Fibroblast of skin of right quadriceps (primary cell): ENCODE results near the gene SERPINB2.

Experiments used
- DNase-seq: peaks from one replicate; pipeline ENCODE4 v3.0.0-alpha.2; 2013

Gene SERPINB2, protein sequence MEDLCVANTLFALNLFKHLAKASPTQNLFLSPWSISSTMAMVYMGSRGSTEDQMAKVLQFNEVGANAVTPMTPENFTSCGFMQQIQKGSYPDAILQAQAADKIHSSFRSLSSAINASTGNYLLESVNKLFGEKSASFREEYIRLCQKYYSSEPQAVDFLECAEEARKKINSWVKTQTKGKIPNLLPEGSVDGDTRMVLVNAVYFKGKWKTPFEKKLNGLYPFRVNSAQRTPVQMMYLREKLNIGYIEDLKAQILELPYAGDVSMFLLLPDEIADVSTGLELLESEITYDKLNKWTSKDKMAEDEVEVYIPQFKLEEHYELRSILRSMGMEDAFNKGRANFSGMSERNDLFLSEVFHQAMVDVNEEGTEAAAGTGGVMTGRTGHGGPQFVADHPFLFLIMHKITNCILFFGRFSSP

DNA sequence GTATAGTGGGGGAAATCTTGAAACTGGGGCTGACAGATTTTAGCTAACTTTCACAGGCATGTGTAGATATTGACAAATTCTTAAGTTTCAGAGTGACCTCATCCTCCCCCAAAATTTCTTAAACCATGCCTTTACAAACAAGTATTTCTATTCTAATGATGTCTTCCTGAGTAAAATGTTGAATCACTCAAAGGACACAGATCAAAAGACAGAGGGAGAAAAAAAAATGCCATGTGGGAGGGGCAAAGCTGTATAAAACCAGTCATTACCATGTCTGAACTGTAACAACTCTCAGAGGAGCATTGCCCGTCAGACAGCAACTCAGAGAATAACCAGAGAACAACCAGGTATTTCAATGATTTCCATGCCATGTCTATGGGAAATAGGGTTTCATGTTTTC, at the start of gene SERPINB2:
TSS of gene SERPINB2 (plus strand) at position 282 of the 400 bp plus-strand sequence. CDS start 3,740 bp downstream, outside the sequence.
- peak; percentile 47 for DNase-seq

DNA sequence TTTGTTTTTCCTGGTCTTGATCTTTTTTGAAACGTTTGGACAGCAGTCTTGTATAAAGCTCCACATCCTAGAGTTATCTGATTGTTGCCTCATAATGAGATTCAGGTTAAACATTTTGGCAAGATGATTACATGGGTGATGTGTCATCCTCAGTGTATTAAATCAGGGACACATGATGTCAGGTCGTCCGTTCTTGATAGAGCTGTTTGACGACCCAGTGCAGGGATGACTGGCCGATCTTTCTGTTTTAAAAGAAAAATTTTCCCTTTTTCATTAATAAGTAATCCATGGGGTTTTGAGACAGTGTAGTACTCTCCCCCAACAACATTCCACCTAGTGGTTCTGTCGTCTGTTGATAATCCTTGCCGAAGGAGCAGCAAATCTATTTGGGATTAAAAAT, 44.5 kb upstream of the SERPINB2 start:
- DNase-seq: no peak

DNA sequence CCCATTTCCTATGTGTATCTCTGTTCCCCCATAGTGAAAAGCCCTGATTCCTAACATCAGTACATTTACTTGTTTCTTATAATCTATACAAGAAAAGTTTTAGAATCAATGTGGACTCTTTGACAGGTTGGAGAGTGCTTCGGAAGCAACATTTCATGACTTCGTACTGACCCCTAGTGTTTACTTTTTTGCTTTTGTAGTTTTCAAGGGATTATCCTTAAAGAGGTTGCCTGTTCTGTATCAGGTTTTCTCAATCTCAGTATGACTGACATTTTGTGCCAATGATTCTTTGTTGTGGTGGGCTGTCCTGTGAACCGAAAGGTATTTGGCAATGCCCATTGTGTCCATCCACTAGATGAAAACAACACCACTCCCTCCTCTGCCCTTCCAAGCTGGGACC, 43.3 kb upstream of the SERPINB2 start:
- DNase-seq: peak; percentile 56

DNA sequence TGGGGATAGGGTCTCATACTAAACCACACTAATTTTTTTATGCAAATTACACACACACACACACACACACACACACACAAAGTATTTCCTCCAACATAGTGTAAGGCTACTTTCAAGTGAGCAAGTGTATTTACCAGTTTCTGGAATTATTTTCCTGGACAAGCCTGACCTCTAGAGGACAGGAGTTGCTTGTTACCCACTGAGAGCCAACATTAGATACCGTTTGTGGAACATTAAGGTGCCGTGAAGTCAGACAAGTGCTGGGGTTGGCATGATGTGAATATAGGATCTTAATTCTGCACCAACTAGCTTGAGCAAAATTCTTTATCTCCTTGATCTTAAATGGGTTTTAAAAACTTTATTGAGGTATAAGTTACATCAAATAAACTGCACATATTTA, 39.3 kb upstream of the SERPINB2 start:
- peak; percentile 71 for DNase-seq

DNA sequence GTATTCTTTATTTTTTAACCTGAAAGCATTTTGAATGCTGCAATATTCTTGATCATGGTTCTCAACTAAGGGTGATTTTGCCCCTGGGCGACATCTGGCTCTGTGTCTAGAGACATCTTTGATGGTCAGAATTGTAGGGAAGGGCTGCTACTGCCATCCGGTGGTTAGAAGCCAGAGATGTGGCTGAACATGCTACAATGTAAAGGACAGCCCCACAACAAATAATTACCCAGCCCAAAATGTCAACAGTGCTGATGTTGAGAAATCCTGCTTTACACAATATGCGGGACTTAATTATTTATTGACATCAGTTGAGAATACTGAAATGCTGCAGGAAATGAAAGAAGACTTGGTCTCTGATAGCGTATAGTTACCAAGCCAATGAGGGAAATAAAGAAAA, 37.5 kb upstream of the SERPINB2 start:
- DNase-seq: peak; percentile 38

DNA sequence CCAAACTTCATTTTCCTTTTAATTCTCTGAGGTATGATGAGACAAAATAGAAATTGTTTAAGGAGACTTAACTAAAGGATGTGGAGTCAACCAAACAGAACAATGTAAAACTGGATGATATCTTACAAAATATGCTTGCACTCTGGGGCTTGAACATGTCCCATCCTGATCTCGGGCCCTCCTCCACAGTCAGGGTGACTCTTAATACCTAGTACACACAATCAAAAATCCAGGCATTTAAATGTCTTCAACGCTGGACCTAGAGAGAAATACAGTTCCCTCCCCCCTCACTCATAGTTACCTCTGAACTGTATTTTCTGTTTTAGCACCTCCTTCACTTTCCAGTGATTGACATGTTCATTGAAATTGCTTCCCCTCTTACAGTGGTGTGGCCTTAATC, 36.9 kb upstream of the SERPINB2 start:
- no peak for DNase-seq

DNA sequence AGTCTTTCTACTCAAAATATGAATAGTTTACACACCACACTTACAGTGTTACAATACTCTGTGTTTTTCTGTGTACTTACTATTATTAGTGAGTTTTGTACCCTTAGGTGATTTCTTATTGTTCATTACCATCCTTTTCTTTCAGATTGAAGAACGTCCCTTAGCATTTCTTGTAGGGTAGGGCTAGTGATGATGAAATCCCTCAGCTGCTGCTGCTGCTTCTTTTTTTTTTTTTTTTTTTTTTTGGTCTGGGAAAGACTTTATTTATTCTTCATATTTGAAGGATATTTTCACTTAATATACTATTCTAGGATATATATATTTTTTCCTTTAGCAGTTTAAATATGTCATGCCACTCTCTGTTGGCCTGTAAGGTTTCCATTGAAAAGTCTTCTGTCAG, 29.0 kb upstream of the SERPINB2 start:
- no peak for DNase-seq

DNA sequence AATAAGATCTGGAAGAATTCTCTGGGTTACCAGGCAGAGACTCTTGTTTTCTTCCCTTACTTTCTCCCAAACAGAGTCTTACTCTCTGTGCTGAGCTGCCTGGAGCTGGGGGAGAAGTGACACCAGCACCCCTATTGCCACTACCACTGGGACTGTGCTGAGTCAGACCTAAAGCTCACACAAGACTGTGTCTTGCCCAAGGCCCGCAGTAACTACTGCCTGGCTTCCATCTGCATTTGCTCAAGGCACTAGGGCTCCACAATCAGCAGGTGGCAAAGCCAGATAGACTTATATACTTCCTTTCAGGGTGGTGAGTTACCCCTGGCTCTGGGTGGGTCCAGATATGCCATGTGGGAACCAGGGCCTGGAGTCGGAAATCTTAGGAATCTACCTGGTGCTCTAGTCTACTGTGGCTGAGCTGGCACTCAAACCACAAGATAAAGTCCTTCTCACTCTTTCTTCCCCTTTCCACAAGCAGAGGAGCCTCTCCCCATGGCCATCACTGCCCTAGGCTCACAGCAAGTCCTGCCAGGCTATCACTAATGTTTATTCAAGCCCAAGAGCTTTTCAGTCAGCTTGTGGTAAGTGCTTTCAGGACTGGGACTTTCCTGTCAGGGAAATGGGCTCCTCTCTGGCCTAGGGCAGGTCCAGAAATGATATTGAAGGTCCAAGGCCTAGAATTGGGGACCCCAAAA, 27.6 kb upstream of the SERPINB2 start:
- no peak for DNase-seq

DNA sequence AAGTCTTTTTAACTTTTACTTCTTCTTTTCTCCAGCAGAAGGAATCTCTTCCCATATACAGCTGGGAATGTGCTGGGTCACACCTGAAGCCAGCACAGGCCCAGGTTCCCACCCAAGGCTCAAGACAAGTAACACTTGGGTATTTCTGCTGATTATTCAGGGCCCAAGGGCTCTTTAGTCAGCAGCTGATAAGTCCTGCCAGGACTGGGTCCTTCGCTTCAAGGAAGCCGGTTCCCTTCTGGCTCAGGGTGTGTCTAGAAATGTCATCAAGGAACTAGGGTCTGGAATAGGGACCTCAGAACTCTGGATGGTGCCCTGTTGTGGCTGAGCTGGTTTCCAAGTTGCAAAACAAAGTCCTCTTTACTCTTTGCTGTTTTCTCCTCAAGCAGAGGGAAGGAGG, 27.0 kb upstream of the SERPINB2 start:
- DNase-seq: no peak

DNA sequence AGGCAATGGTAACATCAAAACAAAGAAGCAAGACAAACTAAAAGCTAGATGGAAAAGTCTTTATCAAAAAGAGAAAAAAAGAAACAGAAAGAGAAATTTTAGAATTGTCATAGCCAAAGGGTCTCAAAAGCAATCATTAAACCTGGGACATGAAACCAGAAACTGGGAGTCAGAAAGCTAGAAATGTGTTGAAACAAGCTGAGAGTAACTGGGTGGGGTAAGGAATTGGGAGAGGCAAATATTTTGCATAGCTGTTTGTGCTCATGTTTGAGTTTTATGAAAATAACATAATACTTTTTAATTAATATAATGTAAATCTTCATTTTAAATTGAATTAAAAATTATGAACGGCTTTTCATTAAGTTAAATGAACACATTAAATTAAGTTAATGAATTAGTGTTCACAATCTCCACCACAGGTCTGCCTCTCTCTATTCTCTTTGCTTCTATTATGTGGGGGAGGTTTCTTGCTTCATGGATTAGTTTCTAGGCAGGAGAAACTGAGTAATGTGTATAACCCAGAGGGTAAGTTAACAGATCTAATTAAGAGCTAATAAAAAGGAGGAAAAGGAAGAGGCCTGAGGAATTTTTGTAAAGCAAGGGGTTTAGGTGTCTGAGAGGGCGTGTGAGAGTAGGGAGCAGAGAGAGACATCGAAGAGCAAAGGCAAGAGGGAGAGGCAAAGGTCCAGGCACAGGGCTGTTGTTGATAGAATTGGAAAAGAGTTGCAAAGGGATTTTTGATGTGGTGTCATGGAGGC, 20.0 kb upstream of the SERPINB2 start:
- no peak for DNase-seq

DNA sequence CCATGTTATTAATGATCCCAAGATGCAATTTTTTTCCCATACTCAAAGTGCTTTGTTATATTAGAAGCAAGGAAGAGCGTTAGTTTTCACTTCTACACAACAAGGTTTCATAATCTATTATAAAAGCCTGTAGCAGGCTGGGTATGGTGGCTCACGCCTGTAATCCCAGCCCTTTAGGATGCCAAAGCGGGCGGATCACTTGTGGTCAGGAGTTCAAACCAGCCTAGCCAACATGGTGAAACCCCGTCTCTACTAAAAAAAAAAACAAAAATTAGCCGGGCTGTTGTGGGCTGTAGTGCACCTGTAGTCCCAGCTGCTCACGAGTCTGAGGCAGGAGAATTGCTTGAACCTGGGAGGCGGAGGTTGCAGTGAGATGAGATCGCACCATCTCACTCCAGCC, 19.0 kb upstream of the SERPINB2 start:
- DNase-seq: no peak

DNA sequence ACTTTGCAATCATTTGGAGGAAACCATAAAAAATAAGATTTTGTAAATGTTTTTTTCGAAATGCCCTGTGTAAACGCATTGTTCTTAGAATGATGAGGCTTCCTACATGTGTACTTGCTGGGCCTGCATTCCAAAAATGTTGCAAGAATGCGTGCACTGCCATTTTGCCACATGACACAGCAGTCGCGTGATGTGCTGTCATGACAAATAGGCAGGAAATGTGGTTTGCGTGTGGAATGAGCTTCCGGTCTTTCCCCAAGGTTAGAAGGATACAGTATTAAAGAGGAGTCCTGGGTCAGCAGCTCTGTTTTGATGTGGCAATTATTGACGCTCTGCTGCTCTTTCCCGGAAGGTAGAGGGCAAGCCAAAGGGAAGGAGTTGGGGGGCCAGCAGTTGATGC, 18.1 kb upstream of the SERPINB2 start:
- DNase-seq: peak; percentile 94

DNA sequence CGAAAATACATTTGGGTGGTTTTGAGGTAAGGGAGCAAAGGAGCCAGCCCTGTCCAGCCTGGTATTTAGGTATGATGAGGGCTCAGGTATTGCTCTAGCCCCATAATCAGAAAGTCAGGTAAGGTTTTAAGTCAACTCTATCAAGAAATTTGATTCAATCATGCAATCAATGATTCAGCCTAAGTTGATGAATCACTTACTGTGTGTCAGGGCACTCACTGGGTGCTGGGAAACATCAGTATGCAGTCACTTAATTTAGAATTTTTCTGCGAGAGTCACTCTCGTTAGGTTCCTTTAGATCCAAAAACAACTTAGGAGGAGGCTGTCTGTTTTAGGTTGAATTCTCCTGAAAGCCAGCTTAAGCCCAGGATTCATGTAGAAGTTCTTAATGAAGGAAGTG, 17.7 kb upstream of the SERPINB2 start:
- DNase-seq: peak; percentile 61

DNA sequence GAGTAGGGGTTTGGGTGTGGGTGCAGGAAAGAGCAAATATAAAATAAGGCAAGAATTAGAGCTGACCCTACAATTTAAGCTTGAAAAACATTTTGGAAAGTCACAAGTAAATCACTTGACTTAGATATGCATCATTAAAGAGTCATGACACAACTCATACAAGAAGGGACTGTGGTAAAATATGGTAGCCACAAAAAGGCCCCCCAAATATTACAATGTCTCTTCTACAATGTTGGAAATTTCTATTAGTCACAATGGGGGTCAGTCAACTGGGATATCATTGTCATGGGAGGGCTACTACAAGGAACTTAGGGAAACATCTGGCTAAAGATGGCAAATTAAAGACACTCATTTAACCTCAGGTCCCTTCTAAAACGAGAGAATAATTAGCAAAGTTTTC, 15.7 kb upstream of the SERPINB2 start:
- no peak for DNase-seq

DNA sequence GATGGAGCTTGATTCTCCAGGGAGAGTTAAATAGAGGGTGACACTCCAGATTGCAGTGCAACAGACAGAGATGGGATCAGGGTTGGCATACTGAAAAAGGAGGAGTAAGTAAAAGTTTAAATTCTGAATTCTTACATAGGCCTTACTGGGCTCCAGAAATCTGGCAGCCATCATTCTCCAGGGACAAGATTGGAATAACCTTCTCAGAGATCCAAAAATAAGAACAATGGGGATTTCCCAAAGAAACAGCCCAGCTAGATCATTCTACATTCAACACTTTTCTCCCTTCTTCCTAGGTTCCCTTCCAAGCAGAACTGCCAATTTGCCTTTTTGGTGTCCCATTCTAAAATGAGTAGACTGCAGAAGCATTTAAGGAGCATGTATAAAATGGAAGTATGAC, 14.9 kb upstream of the SERPINB2 start:
- DNase-seq: no peak

DNA sequence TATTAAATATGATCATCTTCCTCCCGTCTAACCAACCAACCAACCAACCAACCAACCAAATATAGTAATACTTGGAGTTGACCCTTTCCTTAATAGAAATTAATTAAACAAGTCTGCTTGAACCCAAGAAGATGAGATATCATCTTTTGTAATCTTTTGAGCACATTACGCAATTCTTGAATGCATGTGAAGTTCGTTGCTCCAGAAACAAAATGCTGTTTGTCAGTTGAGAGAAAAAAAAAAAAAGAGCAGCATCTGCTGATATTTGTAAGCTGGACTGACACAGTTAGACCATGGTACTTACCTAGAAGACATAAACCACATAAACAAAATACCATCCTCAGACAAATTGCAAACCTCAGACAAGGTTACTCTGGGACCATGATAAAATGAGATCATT, 9.2 kb upstream of the SERPINB2 start:
- peak; percentile 59 for DNase-seq

DNA sequence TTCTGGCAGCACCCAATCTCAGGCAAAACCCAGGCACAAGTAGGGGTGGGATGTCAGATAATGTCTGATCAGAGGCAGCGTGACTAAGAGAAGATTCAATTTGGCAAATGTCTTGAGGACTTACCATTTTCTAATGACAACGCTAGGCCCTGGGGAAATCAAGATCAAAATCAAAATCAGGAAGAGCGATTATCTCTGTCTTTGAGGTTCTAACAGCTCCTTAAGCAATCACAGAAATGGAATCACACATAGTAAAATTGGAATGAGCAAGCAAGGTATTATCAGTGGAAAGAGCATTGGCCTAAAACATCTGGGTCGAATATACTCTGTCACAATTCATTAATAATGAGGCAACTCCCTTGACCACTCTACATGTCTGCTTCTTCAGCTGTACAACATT, 8.6 kb upstream of the SERPINB2 start:
- DNase-seq: no peak

DNA sequence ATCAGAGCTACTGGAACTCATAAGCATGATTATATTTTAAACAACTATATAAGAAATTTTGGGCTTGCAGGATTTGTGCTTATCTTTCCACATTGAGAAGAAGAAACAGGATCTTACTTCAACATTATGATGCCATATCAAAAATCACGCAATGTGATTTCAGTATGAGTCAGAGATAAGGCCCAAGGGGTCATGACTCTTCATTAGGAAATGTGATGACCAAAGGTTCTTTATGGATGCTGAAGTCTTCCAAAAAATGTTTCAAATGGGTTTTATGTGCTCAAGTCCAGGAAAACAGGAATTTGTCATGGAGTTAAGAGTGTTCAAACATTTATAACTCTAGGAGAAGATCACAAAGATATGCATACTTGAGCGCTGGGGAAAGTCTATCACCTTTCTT, 7.8 kb upstream of the SERPINB2 start:
- peak; percentile 14 for DNase-seq

DNA sequence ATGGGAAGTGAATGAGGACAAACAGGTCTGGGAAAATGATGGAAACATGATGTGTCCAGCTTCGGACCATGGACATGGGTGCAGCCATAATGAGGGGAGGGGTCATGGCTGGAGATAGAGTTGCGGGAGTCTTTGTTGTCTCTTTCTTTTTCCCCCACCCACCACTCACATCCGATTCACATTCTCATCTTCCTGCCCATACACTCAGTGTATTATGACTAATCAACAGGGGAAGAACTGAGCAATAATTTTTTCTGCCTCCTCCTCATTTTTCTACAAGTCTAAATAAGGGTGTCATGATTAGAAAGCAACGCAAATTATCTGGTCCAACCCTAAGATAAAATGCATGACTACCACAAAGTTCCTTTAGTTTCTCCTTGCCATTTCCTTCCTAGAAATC, 5.7 kb upstream of the SERPINB2 start:
- DNase-seq: peak; percentile 68

DNA sequence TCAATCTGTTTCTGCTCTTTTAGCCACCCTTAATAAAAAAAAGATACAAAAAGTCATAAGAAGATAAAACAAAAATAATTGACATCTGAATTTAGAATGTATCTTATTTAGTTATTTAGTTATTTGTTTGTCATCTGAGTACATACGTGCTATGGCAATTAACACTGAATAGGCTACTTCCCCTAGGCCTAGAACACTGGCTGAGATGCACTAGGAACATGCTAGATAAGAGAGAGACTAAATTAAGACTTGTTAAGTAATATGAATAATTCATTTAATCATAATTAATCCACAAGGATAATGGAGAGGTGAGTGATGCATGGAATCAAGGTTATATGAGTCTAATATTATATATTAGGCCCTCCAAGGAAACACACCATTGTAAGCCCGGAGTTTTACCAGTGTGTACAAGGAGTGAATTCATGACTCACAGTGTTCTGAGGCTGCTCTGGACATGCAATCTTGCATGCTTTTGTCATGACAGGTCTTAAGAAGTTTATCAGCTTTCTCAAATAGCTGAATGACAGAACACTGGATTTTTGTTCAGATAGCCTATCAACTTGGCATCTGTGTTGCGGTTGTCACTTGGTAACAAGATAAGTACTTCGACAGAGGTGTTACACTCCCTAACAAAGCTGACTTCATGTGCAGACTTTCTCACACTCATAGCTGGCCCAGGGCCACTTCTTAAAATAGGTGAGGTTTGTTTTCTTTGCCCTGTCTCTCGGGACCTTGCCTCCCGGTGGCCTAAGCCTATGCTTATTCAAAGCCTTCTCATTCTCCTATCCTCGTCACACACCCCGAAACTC, 5.0 kb upstream of the SERPINB2 start:
- peak; percentile 94 for DNase-seq

DNA sequence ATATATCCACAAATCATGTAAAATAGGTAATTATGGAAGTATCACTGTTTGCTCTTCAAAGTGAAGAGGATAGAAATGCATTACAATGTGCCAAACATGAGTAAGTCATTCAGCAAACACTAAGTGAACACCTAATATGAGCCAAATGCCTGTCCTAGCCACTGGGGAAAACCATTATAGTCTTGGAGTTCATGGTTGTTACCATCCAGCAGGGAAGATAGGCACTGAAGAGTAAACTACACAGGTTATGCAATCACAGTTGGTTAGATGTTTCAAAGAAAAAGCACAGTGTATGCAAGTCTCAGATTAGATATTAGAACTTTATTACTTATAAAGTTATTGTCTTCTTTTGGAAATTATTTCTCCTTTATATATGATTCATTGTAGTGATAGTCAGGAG, 3.9 kb upstream of the SERPINB2 start:
- DNase-seq: no peak

DNA sequence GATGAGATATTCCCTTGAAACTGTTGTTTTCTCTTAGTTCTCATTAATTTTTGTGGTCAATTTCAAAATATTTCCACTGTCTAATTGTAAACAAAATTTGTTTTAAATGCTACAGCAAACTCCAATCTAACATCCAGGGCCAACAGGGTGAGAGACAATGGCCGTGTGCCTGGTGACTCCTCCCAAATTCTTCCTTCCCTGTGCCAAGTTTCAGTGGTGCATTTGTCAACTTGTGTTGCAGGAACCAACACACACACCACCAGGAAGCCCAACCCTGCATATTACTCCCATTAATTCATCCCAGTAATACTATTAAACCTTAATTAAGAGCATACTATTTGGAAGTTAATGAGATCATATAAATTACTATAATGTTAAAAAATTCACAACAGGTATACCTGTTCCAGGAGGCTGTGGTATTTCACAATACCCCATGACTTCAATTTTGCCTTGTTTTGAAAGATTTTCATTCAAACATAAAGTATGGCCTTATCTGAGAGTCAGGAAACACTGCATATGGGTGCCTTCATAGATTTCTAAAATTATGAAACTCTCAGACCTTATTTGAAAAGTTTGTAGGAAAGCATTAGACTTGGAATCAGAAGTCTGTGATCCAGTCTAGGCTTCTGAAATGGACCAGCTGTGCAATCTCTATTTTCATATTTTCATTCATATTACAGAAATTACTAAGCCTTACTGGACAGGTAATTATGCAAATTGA, 1.1 kb downstream of the SERPINB2 start:
- no peak for DNase-seq
